Neural progenitor cell (in vitro differentiated cells): ENCODE measurements around the gene SEC16A. TPM values are rescaled to one million over a fixed set of nuclear protein-coding genes. Genes with fewer than 3 reads are reported as not detected.

Experiments
- DNase-seq: peaks from one replicate; pipeline ENCODE4 v3.0.0-alpha.2; 2016; ENCODE audit warnings: low spot score
- H2AFZ ChIP-seq: fragments of 200-600 bp; sonication (generic); replicated peaks from 2 replicates; pipeline ENCODE4 v1.6.1; 2016; ENCODE audit warnings: antibody characterized with exemption
- H3F3A ChIP-seq: fragments of 200-600 bp; sonication (generic); 2 replicates; pipeline ENCODE4 v1.6.1; 2016; ENCODE audit warnings: antibody characterized with exemption, low read depth
- H3K27ac ChIP-seq: fragments of 200-600 bp; sonication (generic); 2 replicates; pipeline ENCODE4 v1.5.1; 2016; ENCODE audit warnings: mild to moderate bottlenecking
- H3K27me3 ChIP-seq: fragments of 200-600 bp; sonication (generic); 2 replicates; pipeline ENCODE4 v1.6.1; 2016; ENCODE audit warnings: mild to moderate bottlenecking, moderate library complexity
- H3K36me3 ChIP-seq: fragments of 200-600 bp; sonication (generic); 2 replicates; pipeline ENCODE4 v1.5.1; 2016
- H3K4me1 ChIP-seq: fragments of 200-600 bp; sonication (generic); 2 replicates; pipeline ENCODE4 v1.6.1; 2016; ENCODE audit warnings: mixed run types
- H3K4me2 ChIP-seq: fragments of 200-600 bp; sonication (generic); 2 replicates; pipeline ENCODE4 v1.6.1; 2016
- H3K4me3 ChIP-seq: fragments of 200-600 bp; sonication (generic); 2 replicates; pipeline ENCODE4 v1.5.1; 2016
- H3K79me2 ChIP-seq: fragments of 200-600 bp; sonication (generic); 2 replicates; pipeline ENCODE4 v1.6.1; 2016; ENCODE audit warnings: low read depth
- H3K9ac ChIP-seq: fragments of 200-600 bp; sonication (generic); 2 replicates; pipeline ENCODE4 v1.6.1; 2016
- H3K9me3 ChIP-seq: fragments of 200-600 bp; sonication (generic); 2 replicates; pipeline ENCODE4 v1.5.1; 2016; ENCODE audit warnings: low read depth
- H4K20me1 ChIP-seq: fragments of 200-600 bp; sonication (generic); 2 replicates; pipeline ENCODE4 v1.6.1; 2016; ENCODE audit warnings: low read depth
- H3K27ac Mint-ChIP-seq: 3 replicates; pipeline ENCODE4 v1.8.0; 2021; ENCODE audit warnings: mixed read lengths
- H3K27me3 Mint-ChIP-seq: 2 replicates; pipeline ENCODE4 v1.8.0; 2022; ENCODE audit warnings: low read depth, mild to moderate bottlenecking, inconsistent platforms, moderate library complexity, mixed read lengths; ENCODE audit not compliant: insufficient read depth
- H3K36me3 Mint-ChIP-seq: 3 replicates; pipeline ENCODE4 v1.8.0; 2021; ENCODE audit warnings: mixed read lengths
- H3K4me1 Mint-ChIP-seq: 3 replicates; pipeline ENCODE4 v1.8.0; 2021; ENCODE audit warnings: mixed read lengths
- H3K4me3 Mint-ChIP-seq: 3 replicates; pipeline ENCODE4 v1.8.0; 2021; ENCODE audit warnings: mild to moderate bottlenecking, moderate library complexity, mixed read lengths
- H3K9me3 Mint-ChIP-seq: 3 replicates; pipeline ENCODE4 v1.8.0; 2020; ENCODE audit warnings: mixed read lengths
- EZH2 ChIP-seq: fragments of 200-600 bp; sonication (generic); IDR thresholded peaks from 2 replicates; pipeline ENCODE4 v1.6.1; 2017; ENCODE audit warnings: antibody characterized with exemption, mild to moderate bottlenecking, moderate library complexity
- EZH2phosphoT487 ChIP-seq: fragments of 200-600 bp; sonication (generic); IDR thresholded peaks from 2 replicates; pipeline ENCODE4 v1.6.1; 2017; ENCODE audit warnings: antibody characterized with exemption
- total RNA-seq: library from RNA; depleted of rRNA; stranded (reverse); fragments of >200 nt; gene quantifications from 2 replicates; pipeline ENCODE4 v1.2.3, GENCODE V29; 2015; ENCODE audit warnings: low replicate concordance
- TF ChIP-seq, protein P1 (sequence below): fragments of 200-600 bp; sonication (generic); IDR thresholded peaks from 2 replicates; pipeline ENCODE4 v1.5.1; 2017; ENCODE audit warnings: antibody characterized with exemption, mild to moderate bottlenecking

SEC16A gene
- total RNA-seq, 1 donor from 2014 or later = 16.8 TPM

DNA sequence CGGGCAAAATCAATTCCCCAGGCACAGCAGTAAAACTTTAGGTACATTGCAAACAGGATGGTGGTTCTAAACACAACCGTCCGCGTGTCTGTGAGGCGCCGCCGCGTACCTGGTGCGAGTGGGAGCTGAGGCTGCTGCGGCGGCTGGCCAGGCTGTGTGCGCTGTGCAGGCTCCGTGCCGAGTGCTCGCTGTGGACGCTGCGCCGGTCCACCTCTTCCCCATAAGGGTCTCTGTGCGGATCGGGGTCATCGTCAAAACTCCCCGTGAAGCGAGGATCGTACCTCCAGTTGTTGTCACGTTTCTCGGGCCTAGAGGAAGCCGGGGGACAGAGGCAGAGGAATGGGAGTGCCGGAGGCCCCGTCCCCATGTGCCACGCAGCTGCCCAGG lies 16.7 kb downstream of the SEC16A start:
- H3K4me3 Mint-ChIP-seq = no peak overlapping the region
- H3K9me3 ChIP-seq = no peaks in the 10 kb centered on the region
- H3K9ac ChIP-seq = no peak overlapping the region
- peaks cover 31% of the 10 kb centered on the region for H4K20me1 ChIP-seq
- peaks cover 7% of the 10 kb centered on the region for H3K79me2 ChIP-seq
- no peaks in the 10 kb centered on the region for H3K9me3 Mint-ChIP-seq
- no peak overlapping the region for H3K4me3 ChIP-seq
- TF ChIP-seq EZH2 (no peak), EZH2phosphoT487 (no peak)
- TF ChIP-seq, protein P1, sequence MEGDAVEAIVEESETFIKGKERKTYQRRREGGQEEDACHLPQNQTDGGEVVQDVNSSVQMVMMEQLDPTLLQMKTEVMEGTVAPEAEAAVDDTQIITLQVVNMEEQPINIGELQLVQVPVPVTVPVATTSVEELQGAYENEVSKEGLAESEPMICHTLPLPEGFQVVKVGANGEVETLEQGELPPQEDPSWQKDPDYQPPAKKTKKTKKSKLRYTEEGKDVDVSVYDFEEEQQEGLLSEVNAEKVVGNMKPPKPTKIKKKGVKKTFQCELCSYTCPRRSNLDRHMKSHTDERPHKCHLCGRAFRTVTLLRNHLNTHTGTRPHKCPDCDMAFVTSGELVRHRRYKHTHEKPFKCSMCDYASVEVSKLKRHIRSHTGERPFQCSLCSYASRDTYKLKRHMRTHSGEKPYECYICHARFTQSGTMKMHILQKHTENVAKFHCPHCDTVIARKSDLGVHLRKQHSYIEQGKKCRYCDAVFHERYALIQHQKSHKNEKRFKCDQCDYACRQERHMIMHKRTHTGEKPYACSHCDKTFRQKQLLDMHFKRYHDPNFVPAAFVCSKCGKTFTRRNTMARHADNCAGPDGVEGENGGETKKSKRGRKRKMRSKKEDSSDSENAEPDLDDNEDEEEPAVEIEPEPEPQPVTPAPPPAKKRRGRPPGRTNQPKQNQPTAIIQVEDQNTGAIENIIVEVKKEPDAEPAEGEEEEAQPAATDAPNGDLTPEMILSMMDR = no peak
- no peaks in the 10 kb centered on the region for H3K27me3 ChIP-seq
- H3K36me3 Mint-ChIP-seq = peaks cover 26% of the 10 kb centered on the region
- no peaks in the 10 kb centered on the region for H3F3A ChIP-seq
- no peaks in the 10 kb centered on the region for H3K4me1 ChIP-seq
- no peak overlapping the region for H3K4me2 ChIP-seq
- no peaks in the 10 kb centered on the region for H3K4me1 Mint-ChIP-seq
- H2AFZ ChIP-seq = no peak overlapping the region
- H3K36me3 ChIP-seq = peaks cover 4% of the 10 kb centered on the region
- no peaks in the 10 kb centered on the region for H3K27me3 Mint-ChIP-seq
- H3K27ac ChIP-seq = no peak overlapping the region
- H3K27ac Mint-ChIP-seq = no peak overlapping the region
- no peak for DNase-seq

DNA sequence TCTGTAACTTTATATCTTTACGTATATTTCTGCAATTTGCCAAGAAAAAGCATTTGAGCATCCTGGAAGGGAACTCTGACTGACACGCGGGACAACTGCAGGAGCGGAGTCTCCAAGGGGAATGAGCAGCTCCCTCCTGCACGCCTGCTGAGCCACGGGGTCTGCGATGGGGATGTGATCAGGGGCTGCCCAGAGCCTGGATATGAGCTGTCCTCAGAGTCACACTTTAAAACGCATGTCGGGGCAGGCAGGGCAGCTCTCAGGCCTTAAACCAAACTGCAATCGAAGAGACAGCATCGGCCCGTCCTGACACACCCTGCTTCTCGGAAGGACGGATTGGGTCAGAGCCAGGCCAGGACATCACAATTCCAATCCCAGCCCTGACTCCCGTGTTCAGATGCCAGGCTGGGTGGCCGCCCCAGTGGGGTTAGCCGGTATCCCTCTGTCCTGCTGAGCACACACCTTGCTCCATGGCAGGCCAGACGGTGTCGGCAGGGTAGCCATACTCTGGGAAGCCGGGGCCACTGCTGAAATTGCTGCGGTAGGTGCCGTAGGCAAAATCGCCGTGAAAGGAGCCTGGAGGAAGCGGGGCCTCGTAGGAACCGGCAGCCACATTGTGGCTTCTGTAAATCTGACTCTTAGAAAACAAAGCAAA lies 17.2 kb downstream of the SEC16A start:
- Histone ChIP-seq H3F3A (no peaks in the 10 kb centered on the region), H3K4me2 (no peak overlapping the region), H3K27me3 (no peaks in the 10 kb centered on the region), H3K79me2 (peaks cover 2% of the 10 kb centered on the region), H3K27ac (no peak overlapping the region), H3K4me3 (no peak overlapping the region), H4K20me1 (peaks cover 28% of the 10 kb centered on the region), H3K4me1 (no peaks in the 10 kb centered on the region), H3K9ac (no peak overlapping the region), H3K9me3 (no peaks in the 10 kb centered on the region), H3K36me3 (peaks cover 4% of the 10 kb centered on the region), H2AFZ (no peak overlapping the region)
- Mint-ChIP-seq H3K36me3 (peaks cover 25% of the 10 kb centered on the region), H3K4me3 (no peak overlapping the region), H3K27me3 (peaks cover 2% of the 10 kb centered on the region), H3K27ac (no peak overlapping the region), H3K9me3 (no peaks in the 10 kb centered on the region), H3K4me1 (no peaks in the 10 kb centered on the region)
- TF ChIP-seq EZH2 (no peak), EZH2phosphoT487 (no peak)
- TF ChIP-seq, protein P1 = no peak
- DNase-seq = no peak

DNA sequence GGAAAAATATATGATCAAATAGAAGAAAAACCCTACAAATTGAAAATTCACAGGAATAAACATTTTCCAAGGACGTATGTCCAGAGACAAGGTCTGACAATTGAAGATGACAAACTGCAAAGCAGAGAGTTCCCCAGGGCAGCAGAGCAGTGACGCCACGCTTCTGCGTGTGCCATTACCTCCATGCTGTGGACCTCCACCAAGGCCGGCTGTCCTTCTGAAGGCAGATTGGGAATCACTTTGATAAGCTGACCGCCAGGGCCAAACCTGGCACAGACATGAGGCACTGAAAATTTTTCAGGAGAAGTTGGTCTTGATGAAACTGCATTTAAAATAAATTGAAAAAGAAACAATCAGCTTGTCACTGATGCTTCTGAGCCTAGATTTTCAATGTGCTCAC lies 18.6 kb downstream of the SEC16A start:
- no peak overlapping the region for H3K4me3 Mint-ChIP-seq
- no peak for DNase-seq
- Histone ChIP-seq H3K27ac (no peak overlapping the region), H3K4me1 (no peaks in the 10 kb centered on the region), H3F3A (no peaks in the 10 kb centered on the region), H4K20me1 (peaks cover 16% of the 10 kb centered on the region), H3K9ac (no peak overlapping the region), H3K4me2 (no peak overlapping the region), H3K79me2 (no peaks in the 10 kb centered on the region), H3K4me3 (no peak overlapping the region), H3K36me3 (peaks cover 4% of the 10 kb centered on the region), H3K27me3 (no peaks in the 10 kb centered on the region), H2AFZ (no peak overlapping the region), H3K9me3 (no peaks in the 10 kb centered on the region)
- no peaks in the 10 kb centered on the region for H3K4me1 Mint-ChIP-seq
- peaks cover 2% of the 10 kb centered on the region for H3K27me3 Mint-ChIP-seq
- no peak overlapping the region for H3K27ac Mint-ChIP-seq
- no peaks in the 10 kb centered on the region for H3K9me3 Mint-ChIP-seq
- TF ChIP-seq, protein P1 = no peak
- TF ChIP-seq EZH2 (no peak), EZH2phosphoT487 (no peak)
- peaks cover 23% of the 10 kb centered on the region for H3K36me3 Mint-ChIP-seq
